Ovary (tissue), 9 donors: ENCODE results near the gene GAS2L3. TPM values are rescaled to one million over a fixed set of nuclear protein-coding genes. Genes with fewer than 3 reads are reported as not detected.

ENCODE experiments used
- DNase-seq, 5 donors: peaks; one replicate each; pipeline ENCODE4 v3.0.0-alpha.2; 2019 to 2020
- H3K27ac ChIP-seq, 2 donors: fragments of 200-600 bp; one replicate each; pipeline versions ENCODE4 v1.5.1 to v1.8.0; 2019 to 2022
- H3K27me3 ChIP-seq: fragments of 200-600 bp; one replicate; pipeline ENCODE4 v1.8.0; 2022
- H3K36me3 ChIP-seq: fragments of 200-600 bp; sonication (generic); one replicate; pipeline ENCODE4 v1.5.1; 2019
- H3K4me1 ChIP-seq: one replicate; pipeline ENCODE4 v1.8.1; 2013; ENCODE audit warnings: mild to moderate bottlenecking, moderate library complexity; ENCODE audit not compliant: insufficient read depth
- H3K4me3 ChIP-seq: fragments of 200-600 bp; sonication (generic); one replicate; pipeline ENCODE4 v1.5.1; 2017
- H3K9me3 ChIP-seq, 2 donors: fragments of 200-600 bp in 1 of 2; sonication (generic) in 1 of 2; one replicate each; pipeline versions ENCODE4 v1.5.1 to v1.8.1; 2013 to 2019; ENCODE audit warnings: mild to moderate bottlenecking in 1 of 2, moderate library complexity in 1 of 2
- EP300 ChIP-seq: sonication (generic); formaldehyde crosslinking; IDR thresholded peaks from one replicate; pipeline ENCODE4 v1.6.1; 2017; ENCODE audit warnings: antibody characterized with exemption
- POLR2A ChIP-seq: fragments of 450-650 bp; IDR thresholded peaks from one replicate; pipeline ENCODE4 v1.6.1; 2017; ENCODE audit warnings: antibody characterized with exemption, mild to moderate bottlenecking, moderate library complexity
- WGBS, 3 donors: extraction: QIAGEN DNeasy Blood & Tissue Kit in 1 of 3; methylation state at CpG; one replicate each; pipeline versions ENCODE4 v1.1.5 to v1.1.7; 2013 to 2017; 5-methylcytosine and 5-hydroxymethylcytosine counted together
- intact Hi-C, 4 donors: fragments of 100-400 bp; cut with DNase I; formaldehyde crosslinking; loops; one replicate each; pipeline versions ENCODE4 v1.11.0 to v1.15.1; 2022 to 2023
- polyA plus RNA-seq, 2 donors: library from polyadenylated mRNA; stranded (reverse); fragments of 200-250 nt in 1 of 2; fragments of 350-450 nt in 1 of 2; fragmentation: Illumina TruSeq in 1 of 2; extraction: RNeasy Lipid Tissue Mini Kit (QIAGEN cat#74804) in 1 of 2; gene quantifications; one replicate each; pipeline ENCODE4 v1.2.3, GENCODE V29; 2013 to 2014
- total RNA-seq, 7 donors: library from RNA; depleted of rRNA in 2 of 7; stranded (reverse); fragments of >200 nt in 2 of 7; fragmentation: NEBNext Ultra II Directional in 3 of 7; extraction: Animal tissue kit (Norgen Biotek cat#: 25700) in 3 of 7; gene quantifications; one replicate each; pipeline versions ENCODE4 v1.1.0 to v1.2.4, GENCODE V29; 2016 to 2023
- TF ChIP-seq, protein P1 (sequence below), 3 donors: fragments of 450-650 bp in 2 of 3; fragments of 200-600 bp in 1 of 3; IDR thresholded peaks; one replicate each; pipeline versions ENCODE4 v1.5.1 to v1.8.0; 2016 to 2022; ENCODE audit warnings: antibody characterized with exemption in 3 of 3, mild to moderate bottlenecking in 1 of 3
- donor health status: DM: no; HTN: no; CAD: no; lungs with moderate emphysema.
- donor health status: DM: no; HTN: no; CAD: no.
- donor health status: Bipolar disorder and iron deficiency.
- donor health status: DM: yes; HTN: yes; CAD: no.
- donor health status: DM: no; HTN: no; CAD: no.
- donor health status: DM: yes; HTN: yes; CAD: no.

GAS2L3 gene
- total and polyA plus RNA-seq, 9 donors: 1.0 to 4.9 (median 2.9) TPM

DNA sequence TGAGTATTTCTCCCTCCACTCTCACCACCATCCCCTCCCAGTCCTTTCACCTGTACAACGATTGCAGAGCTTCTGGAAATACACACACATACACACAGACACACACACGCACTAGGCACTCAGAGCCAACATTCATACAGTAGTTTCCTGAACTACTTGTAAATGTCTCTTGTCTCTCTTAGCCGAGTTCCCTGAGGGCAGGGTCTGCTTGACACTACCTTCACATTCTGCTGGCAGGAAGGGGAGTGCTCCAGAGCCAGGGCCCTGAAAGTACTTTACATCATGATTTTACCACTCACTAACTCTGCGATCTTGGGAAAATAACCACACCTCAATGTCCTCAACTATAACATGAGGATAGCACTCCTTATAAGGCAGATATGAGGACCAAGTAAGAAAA, 82.7 kb downstream of the GAS2L3 start:
- no peak overlapping the region for H3K27ac ChIP-seq
- intact Hi-C loops: no loop called here
- TF ChIP-seq POLR2A (no peak), EP300 (no peak)
- TF ChIP-seq, protein P1, sequence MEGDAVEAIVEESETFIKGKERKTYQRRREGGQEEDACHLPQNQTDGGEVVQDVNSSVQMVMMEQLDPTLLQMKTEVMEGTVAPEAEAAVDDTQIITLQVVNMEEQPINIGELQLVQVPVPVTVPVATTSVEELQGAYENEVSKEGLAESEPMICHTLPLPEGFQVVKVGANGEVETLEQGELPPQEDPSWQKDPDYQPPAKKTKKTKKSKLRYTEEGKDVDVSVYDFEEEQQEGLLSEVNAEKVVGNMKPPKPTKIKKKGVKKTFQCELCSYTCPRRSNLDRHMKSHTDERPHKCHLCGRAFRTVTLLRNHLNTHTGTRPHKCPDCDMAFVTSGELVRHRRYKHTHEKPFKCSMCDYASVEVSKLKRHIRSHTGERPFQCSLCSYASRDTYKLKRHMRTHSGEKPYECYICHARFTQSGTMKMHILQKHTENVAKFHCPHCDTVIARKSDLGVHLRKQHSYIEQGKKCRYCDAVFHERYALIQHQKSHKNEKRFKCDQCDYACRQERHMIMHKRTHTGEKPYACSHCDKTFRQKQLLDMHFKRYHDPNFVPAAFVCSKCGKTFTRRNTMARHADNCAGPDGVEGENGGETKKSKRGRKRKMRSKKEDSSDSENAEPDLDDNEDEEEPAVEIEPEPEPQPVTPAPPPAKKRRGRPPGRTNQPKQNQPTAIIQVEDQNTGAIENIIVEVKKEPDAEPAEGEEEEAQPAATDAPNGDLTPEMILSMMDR (IDR thresholded peaks at IDR 0.05): no peak
- H3K36me3 ChIP-seq: no peaks in the 10 kb centered on the region
- WGBS, 3 donors: 70 to 81% (median 74%) methylated on average over 4 of the region's 4 CpGs
- H3K9me3 ChIP-seq: no peaks in the 10 kb centered on the region
- no peak for DNase-seq
- no peaks in the 10 kb centered on the region for H3K27me3 ChIP-seq
- no peaks in the 10 kb centered on the region for H3K4me1 ChIP-seq
- H3K4me3 ChIP-seq: no peak overlapping the region

- Histone ChIP-seq H3K27me3 (no peaks in the 10 kb centered on the region), H3K9me3 (no peaks in the 10 kb centered on the region), H3K27ac (no peak overlapping the region), H3K4me3 (no peak overlapping the region), H3K4me1 (no peaks in the 10 kb centered on the region), H3K36me3 (no peaks in the 10 kb centered on the region)
- TF ChIP-seq POLR2A (no peak), EP300 (no peak)
- TF ChIP-seq, protein P1 (IDR thresholded peaks at IDR 0.05): no peak
- DNase-seq: no peak
- intact Hi-C loops: no loop called here
These were observed 83.4 kb downstream of the GAS2L3 start for GRCh38 chr12:100656856-100657255.

DNA sequence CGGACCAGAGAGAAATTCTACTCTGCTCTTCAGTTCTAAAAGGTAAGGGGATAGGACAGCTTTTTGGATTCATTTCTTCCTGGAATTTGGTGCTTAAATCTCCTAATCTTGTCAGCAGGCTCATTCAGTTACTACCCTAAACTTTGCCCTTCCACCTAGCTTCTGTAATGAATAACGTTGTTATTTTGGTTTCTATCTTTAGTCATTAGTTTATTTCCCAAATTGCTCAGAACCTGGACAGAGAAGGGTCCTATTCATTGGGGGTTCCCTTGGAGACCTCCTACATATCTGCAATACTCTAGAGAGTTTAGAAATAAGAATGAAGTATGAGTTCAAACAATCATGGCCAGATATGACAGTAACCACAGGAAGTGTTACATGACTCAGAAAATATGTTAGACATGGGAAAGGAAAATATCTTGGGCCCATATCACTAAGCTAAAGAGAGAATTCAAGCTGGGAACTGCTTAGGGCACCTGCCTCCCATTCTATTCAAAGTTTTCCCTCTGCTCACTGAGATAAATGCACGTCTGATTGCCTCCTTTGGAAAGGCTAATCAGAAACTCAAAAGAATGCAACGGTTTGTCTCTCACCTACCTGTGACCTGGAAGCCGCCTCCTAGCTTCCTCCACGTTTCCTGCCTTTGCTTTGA, 87.9 kb downstream of the GAS2L3 start:
- Histone ChIP-seq H3K27ac (no peak overlapping the region), H3K4me1 (no peaks in the 10 kb centered on the region), H3K4me3 (no peak overlapping the region), H3K9me3 (no peaks in the 10 kb centered on the region), H3K27me3 (no peaks in the 10 kb centered on the region), H3K36me3 (no peaks in the 10 kb centered on the region)
- WGBS, 3 donors: 48 to 57% (median 52%) methylated on average over 6 of the region's 6 CpGs
- intact Hi-C loops: no loop called here
- TF ChIP-seq, protein P1 (IDR thresholded peaks at IDR 0.05): no peak
- no peak for TF ChIP-seq EP300
- TF ChIP-seq POLR2A: no peak
- no peak for DNase-seq

GRCh38 chr12:100666588-100666987, 93.1 kb downstream of the GAS2L3 start:
- Histone ChIP-seq H3K4me3 (no peak overlapping the region), H3K27ac (no peak overlapping the region), H3K9me3 (no peaks in the 10 kb centered on the region), H3K4me1 (no peaks in the 10 kb centered on the region), H3K27me3 (no peaks in the 10 kb centered on the region), H3K36me3 (no peaks in the 10 kb centered on the region)
- intact Hi-C loops: no loop called here
- TF ChIP-seq EP300 (no peak), POLR2A (no peak)
- TF ChIP-seq, protein P1 (IDR thresholded peaks at IDR 0.05): no peak
- DNase-seq: no peak
- 14 to 36% (median 19%) methylated on average over 2 of the region's 2 CpGs for WGBS, 3 donors
